Stimulated activated CD8-positive, alpha-beta memory T cell treated with anti-CD3 and anti-CD28 coated beads, Interleukin-7, amount 100 ng/mL, for 1 hour (primary cell): Measurements from ENCODE around the gene ELF2.
"Not testable (repeated sequence)": the region's sequence is repeated elsewhere in the genome, so short reads cannot be mapped to it uniquely, and the experiment has no call there.

Experiments
- DNase-seq, 2 donors: peaks; one replicate each; pipeline ENCODE4 v3.0.0-alpha.2; 2020; ENCODE audit warnings: low read depth in 2 of 2

ELF2 gene

DNA sequence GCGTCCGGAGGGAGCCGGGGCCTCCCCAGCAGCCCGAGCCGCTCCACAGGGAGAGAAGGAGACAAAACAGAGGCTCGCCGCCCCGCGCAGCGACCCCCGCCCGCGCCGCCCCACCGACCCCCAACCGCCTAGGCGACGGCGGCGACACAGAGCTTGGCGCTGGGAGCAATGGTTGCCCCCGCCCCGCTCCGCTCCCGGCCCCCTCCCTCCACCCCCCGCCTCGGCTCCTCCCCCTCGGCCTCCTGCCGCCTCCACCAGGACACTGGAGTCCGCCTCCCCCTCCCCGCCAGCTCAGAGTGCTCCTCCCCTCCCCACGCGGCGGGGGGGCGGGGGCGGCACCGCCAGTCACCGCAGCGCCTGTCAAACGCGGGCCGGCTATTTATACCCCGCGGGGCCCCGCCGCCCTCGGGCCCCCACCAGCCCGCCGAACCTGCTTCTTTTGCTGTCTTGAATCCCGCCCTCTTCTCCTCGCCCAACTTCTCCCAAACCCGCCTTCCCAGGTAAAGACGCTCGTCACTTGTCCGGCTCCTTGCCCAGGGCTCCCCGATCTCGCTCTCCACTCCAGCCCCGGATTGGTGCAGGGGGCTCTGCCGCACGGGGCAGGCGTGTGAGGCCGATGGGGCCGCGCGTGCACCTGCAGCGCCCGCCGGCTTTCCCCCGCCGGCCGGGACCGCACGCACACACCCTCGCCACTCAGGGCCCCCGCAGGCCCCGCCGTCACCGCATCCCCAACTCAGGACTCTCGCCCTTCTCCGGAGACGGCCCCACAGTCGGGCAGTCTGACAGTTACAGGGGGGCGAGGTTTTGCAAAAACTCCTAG, at the start of gene ELF2:
TSS of gene ELF2 (minus strand) at position 170 of the 820 bp plus-strand sequence. CDS start 39,517 bp downstream, outside the sequence.
- DNase-seq = peak; percentile 58

DNA sequence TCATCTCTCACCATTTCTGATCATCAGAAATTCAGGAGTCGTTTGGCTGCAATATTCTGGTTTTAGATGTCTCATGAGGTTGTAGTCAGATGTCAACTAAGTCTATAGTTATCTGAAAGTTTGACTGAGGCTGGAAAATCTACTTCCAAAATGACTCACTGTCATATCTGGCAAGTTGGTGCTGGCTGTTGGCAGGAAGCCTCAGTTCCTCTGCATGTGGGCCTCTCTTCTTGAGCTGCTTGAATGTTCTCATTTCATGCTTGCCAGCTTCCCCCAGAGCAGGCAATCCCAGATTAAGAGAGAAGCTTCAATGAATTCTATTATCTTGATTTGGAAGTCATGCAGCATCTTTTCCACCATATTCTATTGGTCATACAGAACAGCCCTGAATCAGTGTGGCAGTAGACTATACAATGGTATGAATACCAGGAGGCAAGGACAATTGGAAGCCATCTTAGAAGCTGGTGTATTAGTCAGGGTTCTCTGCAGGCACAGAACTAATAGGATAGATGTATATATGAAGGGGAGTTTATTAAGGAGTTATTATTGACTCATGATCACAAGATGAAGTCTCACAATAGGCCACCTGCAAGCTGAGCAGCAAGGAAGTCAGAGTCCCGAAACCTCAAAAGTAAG, 46.8 kb upstream of the ELF2 start:
- DNase-seq = no peak

- no peak for DNase-seq
Measured at GRCh38 chr4:139222215-139222614, 45.2 kb upstream of the ELF2 start.

- DNase-seq = no peak
Measured at GRCh38 chr4:139221687-139222086, 44.7 kb upstream of the ELF2 start.

DNA sequence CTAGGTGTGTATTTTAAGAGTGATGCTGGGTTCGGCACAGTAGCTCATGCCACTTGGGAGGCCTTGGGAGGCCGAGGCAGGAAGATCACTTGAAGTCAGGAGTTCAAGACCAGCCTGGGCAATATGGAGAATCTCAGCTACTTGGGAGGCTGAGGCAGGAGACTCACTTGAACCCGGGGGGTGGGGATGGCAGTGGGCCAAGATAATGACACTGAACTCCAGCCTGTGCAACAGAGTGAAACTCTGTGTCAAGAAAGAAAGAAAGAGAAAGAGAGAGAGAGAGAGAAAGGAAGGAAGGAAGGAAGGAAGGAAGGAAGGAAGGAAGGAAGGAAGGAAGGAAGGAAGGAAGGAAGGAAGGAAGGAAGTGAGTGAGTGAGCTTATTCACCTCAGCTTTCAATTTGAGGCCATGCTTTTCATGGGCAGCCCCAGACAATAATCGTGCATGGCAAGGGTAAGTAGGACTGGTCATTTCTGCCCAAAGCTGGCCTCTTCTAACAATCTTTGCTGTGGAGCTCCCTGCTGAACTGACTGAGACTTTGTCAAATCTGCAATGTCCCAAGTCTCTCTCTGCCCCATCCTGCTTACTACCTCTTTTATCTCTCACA, 42.5 kb upstream of the ELF2 start:
- no peak for DNase-seq

DNA sequence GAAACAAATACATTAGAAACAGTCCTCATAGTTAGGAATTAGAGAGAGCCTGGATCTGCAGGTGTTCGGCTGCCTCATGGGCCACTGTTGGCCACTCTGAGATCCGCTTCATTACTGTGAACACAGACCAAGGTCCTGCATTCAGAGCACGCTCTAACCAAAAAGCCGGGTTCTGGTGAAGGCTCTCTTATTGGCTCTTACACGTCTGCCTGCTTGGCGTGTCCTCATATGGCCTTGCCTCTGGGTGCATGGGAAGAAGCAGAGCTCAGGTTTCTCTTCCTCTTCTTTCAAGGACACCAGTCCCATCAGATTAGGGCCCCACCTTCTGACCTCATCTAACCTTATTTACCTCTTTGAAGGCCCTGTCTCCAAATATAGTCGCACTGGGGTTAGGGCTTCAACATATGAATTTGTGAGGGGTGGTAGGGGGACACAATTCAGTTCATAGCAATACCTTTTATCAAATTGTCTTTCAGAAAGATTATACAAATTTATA, 37.1 kb upstream of the ELF2 start:
- no peak for DNase-seq

GRCh38 chr4:139213633-139214032, 36.6 kb upstream of the ELF2 start:
- not testable (repeated sequence) for DNase-seq

DNA sequence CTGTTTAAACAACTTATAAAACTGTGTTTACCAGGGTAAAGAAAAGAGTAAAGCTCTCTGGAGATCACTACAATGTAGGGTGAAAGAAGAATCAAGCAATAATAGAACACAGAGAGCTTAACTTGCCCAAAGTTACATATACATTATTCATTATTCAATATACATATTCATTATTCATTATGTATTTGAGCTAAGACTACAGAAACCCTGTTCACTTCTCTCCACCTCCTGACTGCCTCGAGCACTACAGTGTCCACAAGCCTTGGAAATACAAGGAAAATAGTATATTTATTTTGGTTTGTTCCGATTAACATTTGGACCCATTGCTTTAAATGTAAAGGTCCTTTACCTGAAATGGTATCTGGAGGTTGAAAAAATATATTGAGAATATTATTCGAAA, 35.9 kb upstream of the ELF2 start:
- no peak for DNase-seq

- no peak for DNase-seq
Measured at GRCh38 chr4:139210486-139210885, 33.5 kb upstream of the ELF2 start.

DNA sequence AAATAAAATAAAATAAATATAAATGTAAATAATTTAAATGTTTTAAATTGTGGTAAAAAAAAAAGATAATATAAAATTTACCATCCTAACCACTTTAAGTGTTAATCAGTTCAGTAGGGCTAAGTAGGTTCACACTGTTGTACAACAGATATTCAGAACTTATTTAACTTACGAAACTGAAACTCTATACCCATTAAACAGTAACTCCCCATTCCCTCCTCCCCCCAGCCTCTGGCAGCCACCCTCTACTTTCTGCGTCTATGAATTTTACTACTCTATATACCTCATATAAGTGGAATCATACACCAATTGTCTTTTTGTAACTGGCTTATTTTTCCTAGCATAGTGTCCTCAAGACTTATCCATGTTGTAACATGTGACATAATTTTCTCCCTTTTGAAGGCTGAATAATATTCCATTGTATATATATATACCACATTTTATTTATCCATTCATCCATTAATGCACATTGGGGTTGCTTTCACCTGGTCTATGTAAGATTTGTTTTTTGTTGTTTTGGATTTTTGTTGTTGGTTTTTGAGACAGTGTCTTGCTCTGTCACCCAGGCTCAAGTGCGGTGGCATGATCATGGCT, 32.5 kb upstream of the ELF2 start:
- no peak for DNase-seq

- DNase-seq = no peak
Measured at GRCh38 chr4:139208404-139208945, 31.5 kb upstream of the ELF2 start.

- no peak for DNase-seq
Measured at GRCh38 chr4:139207873-139208403, 30.9 kb upstream of the ELF2 start.

DNA sequence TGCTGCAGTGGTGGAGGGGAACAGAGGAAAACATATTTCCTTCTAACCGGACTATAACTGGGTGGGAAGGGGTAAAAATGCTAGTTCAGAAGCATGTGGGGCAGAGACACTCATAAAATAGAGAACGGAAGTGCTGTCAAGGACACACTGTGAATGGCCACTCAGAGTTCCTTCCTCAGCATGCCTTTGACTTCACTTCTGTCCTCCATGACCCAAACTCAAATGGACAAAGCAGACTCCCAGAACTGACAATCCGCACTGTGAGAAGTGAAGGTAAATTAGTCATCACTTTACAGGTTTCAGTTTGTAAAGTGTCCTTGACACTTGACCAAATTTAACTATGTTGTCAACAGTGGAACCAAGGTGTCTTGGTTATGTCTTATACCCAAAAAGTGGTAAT, 30.2 kb upstream of the ELF2 start:
- no peak for DNase-seq

DNA sequence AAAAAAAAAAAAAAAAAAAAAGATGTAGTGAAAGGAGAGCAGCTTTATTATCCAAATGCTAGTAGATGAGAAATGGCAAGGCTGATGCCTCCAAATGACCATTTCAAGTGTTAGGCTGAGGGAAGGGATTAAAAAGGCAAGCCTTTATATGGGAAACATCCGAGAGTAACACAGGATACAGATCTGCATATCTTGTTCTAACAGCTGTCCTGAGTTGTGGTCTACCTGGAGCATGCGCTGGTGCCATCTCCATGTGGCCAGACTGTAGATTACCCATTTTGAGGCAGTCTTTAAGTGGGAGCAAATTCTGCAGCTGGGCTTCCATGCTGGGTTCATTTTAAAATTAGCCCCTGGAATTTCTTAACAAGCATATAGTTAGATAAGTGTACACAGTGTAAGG, 26.0 kb upstream of the ELF2 start:
- DNase-seq = no peak

DNA sequence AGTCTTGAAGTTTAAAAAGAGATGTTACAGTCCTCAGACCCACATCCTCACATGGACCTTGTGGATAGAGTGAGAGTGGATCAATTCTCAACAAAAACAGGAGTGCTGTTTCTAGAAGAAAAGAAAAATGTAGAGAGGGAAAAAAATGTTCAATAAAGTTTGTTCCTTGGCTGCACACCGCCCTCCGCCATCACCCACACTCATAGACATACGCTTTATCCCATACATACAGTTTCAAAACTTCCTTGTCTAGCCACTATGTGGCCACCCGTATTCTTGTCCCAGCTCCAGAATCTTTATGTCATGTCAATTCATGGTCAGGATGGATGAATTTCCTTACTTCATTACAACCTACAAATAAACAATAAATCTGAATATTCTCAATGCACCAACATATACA, 23.5 kb upstream of the ELF2 start:
- no peak for DNase-seq

GRCh38 chr4:139200102-139200501, 23.1 kb upstream of the ELF2 start:
- no peak for DNase-seq

- DNase-seq = not testable (repeated sequence)
Measured at GRCh38 chr4:139197214-139197613, 20.2 kb upstream of the ELF2 start.

DNA sequence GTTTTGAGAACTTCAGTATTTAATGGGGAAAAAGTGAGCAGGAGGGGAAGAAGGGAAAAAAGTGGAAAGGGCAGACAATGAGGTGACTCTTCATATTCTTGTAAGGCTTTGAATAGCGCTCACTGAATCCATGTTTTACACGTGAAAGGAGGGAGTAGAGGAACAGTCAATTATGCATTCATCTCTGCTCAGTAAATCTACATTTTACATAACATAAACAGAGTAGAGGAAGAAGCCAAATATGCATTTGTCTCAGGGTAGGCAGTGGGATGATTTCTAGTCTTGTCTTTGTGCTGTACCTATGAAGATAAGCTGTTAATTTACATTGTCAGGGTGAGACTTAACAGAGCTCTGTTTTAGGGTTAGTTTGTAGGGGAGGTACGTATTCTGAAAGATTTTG, 19.4 kb upstream of the ELF2 start:
- DNase-seq = no peak

DNA sequence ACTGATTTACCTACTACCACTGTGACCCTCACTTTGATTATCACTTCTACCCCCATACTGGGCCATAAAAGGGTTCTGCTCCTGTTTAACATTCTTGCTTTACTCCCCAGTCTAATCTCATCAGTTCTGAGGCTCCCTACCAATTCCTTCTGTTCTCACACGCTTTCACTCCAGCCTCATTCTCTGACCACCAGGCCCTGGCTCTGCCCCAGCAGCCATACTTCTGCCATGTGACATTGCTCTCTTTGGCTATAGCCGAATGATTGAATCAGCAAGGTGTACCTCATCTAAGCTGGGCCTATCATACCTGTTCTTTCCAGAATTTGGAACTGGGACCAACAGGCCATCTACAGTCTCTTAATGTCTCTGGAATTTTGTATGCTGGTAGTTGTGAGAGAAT, 14.4 kb upstream of the ELF2 start:
- DNase-seq = no peak

- no peak for DNase-seq
Measured at GRCh38 chr4:139189972-139190371, 13.0 kb upstream of the ELF2 start.

DNA sequence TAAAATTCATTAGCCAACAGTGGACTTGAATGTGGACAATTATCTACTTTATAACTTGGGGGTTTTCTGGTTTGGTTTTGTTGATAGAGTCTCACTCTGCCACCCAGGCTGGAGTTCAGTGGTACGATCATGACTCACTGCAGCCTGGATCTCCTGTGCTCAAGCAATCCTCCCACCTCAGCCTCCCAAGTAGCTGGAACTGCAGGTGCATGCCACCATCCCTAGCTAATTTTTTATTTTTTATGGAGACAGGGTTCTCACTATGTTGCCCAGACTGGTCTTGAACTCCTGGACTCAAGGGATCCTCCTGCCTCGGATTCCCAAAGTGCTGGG, 12.4 kb upstream of the ELF2 start:
- no peak for DNase-seq
